NT2/D1 (cell line): Measurements from ENCODE around the gene SLC22A16.

Source experiments
- YY1 ChIP-seq: IDR thresholded peaks from 2 replicates; pipeline ENCODE4 v1.6.1; 2011; ENCODE audit not compliant: insufficient read length, insufficient read depth
- ZNF274 ChIP-seq: IDR thresholded peaks from 2 replicates; pipeline ENCODE4 v1.6.1; 2011; ENCODE audit warnings: mild to moderate bottlenecking, low read depth, low read length

GRCh38 chr6:110517601-110518281 lies 41.3 kb upstream of the SLC22A16 start:
- TF ChIP-seq YY1: no peak
- TF ChIP-seq ZNF274: no peak
